Dendritic cell treated with granulocyte-macrophage colony-stimulating factor and Interleukin-4, amounts not matched to agents 40 ng/mL and 50 ng/mL, for 4 days (primary cell): Measurements from ENCODE around the gene TTC5.
"Not testable (repeated sequence)": the region's sequence is repeated elsewhere in the genome, so short reads cannot be mapped to it uniquely, and the experiment has no call there.

Experiments
- H3K27ac Mint-ChIP-seq: one replicate; pipeline ENCODE4 v1.8.0; 2022; ENCODE audit warnings: mild to moderate bottlenecking, mixed read lengths
- H3K27me3 Mint-ChIP-seq: one replicate; pipeline ENCODE4 v1.8.0; 2022; ENCODE audit warnings: mild to moderate bottlenecking, mixed read lengths
- H3K36me3 Mint-ChIP-seq: one replicate; pipeline ENCODE4 v1.8.0; 2022; ENCODE audit warnings: low read depth, mixed read lengths
- H3K4me1 Mint-ChIP-seq: one replicate; pipeline ENCODE4 v1.8.0; 2022; ENCODE audit warnings: low read depth, mixed read lengths
- H3K4me3 Mint-ChIP-seq: one replicate; pipeline ENCODE4 v1.8.0; 2022; ENCODE audit warnings: mild to moderate bottlenecking, moderate library complexity, mixed read lengths
- H3K9me3 Mint-ChIP-seq: one replicate; pipeline ENCODE4 v1.8.0; 2022; ENCODE audit warnings: mixed read lengths
- intact Hi-C: fragments of 100-400 bp; cut with micrococcal nuclease; formaldehyde crosslinking; loops from one replicate; pipeline ENCODE4 v1.15.0; 2022

The TTC5 gene

GRCh38 chr14:20305265-20306078 lies at the start of gene TTC5:
TTC5 (minus strand) TSS chr14:20305951; CDS start chr14:20305937, 14 bp downstream.
- no peaks in the 10 kb centered on the region for H3K9me3 Mint-ChIP-seq
- intact Hi-C loops, result no loop called here
- peaks cover 27% of the 10 kb centered on the region for H3K4me1 Mint-ChIP-seq
- peak within 1 kb of the TSS; percentile 91 for H3K4me3 Mint-ChIP-seq
- H3K36me3 Mint-ChIP-seq, result peaks cover 28% of the 10 kb centered on the region
- no peaks in the 10 kb centered on the region for H3K27me3 Mint-ChIP-seq
- peak within 1 kb of the TSS; percentile 83 for H3K27ac Mint-ChIP-seq

GRCh38 chr14:20350860-20351259 lies 45.1 kb upstream of the TTC5 start:
- Mint-ChIP-seq H3K27me3 (no peaks in the 10 kb centered on the region), H3K36me3 (peaks cover 90% of the 10 kb centered on the region), H3K27ac (no peak overlapping the region), H3K4me1 (no peaks in the 10 kb centered on the region), H3K4me3 (no peak overlapping the region), H3K9me3 (no peaks in the 10 kb centered on the region)
- intact Hi-C loops, result no loop called here

DNA sequence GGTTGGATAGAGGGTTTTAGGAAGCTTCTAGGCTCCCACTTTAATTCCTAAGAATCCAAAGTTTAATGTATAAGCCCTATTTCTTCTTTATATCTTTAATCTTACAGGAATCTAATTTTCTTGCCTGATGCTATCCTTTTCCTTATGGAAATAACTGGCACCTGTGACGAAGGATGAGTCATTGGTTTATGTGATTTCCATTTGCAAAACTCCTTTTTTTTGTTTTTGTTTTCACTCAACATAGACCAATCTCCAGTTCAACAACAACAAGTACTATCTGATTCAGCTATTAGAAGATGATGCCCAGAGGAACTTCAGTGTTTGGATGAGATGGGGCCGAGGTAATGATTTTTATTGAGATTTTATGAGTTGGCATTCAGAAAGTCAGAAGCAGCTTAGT lies 44.5 kb upstream of the TTC5 start:
- Mint-ChIP-seq H3K9me3 (no peaks in the 10 kb centered on the region), H3K4me1 (no peaks in the 10 kb centered on the region), H3K27ac (no peak overlapping the region), H3K4me3 (no peak overlapping the region), H3K27me3 (no peaks in the 10 kb centered on the region), H3K36me3 (peaks cover 90% of the 10 kb centered on the region)
- intact Hi-C loops, result no loop called here

- intact Hi-C loops, result loop anchor here (10.0 kb wide), 1 partner anchor 67 kb away; the partner anchor contains the start of gene TEP1
- Mint-ChIP-seq H3K36me3 (peaks cover 70% of the 10 kb centered on the region), H3K9me3 (no peaks in the 10 kb centered on the region)
Observed at GRCh38 chr14:20347747-20348146, 42.0 kb upstream of the TTC5 start.

GRCh38 chr14:20346713-20347112 lies 41.0 kb upstream of the TTC5 start:
- Mint-ChIP-seq H3K9me3 (no peaks in the 10 kb centered on the region), H3K36me3 (peaks cover 60% of the 10 kb centered on the region), H3K4me3 (no peak overlapping the region), H3K4me1 (peaks cover 7% of the 10 kb centered on the region), H3K27ac (no peak overlapping the region), H3K27me3 (no peaks in the 10 kb centered on the region)
- intact Hi-C loops, result loop anchor here (10.0 kb wide), 1 partner anchor 68 kb away; the partner anchor contains the start of gene TEP1

More at GRCh38 chr14:20347747-20348146, 42.0 kb upstream of the TTC5 start:
- Mint-ChIP-seq H3K4me1 (peaks cover 7% of the 10 kb centered on the region), H3K27ac (no peak overlapping the region), H3K27me3 (no peaks in the 10 kb centered on the region), H3K4me3 (no peak overlapping the region)

GRCh38 chr14:20345366-20345765 lies 39.6 kb upstream of the TTC5 start:
- Mint-ChIP-seq H3K27ac (no peak overlapping the region), H3K9me3 (no peaks in the 10 kb centered on the region), H3K27me3 (no peaks in the 10 kb centered on the region), H3K4me1 (peaks cover 7% of the 10 kb centered on the region), H3K4me3 (no peak overlapping the region), H3K36me3 (peaks cover 49% of the 10 kb centered on the region)
- intact Hi-C loops, result loop anchor here (10.0 kb wide), 1 partner anchor 69 kb away; the partner anchor contains the start of gene TEP1

- peak overlapping the region; percentile 92 for H3K27ac Mint-ChIP-seq
- no peaks in the 10 kb centered on the region for H3K27me3 Mint-ChIP-seq
- intact Hi-C loops, result loop anchor here (2.0 to 10.0 kb wide), 4 partner anchors 71 to 341 kb away; partner anchors contain the start of genes APEX1, OSGEP, RNASE4 and TEP1
- H3K36me3 Mint-ChIP-seq, result peaks cover 35% of the 10 kb centered on the region
- peak overlapping the region; percentile 82 for H3K4me3 Mint-ChIP-seq
- peaks cover 7% of the 10 kb centered on the region for H3K4me1 Mint-ChIP-seq
- H3K9me3 Mint-ChIP-seq, result no peaks in the 10 kb centered on the region
Observed at GRCh38 chr14:20343862-20344220, 38.1 kb upstream of the TTC5 start.

GRCh38 chr14:20343092-20343861 lies 37.5 kb upstream of the TTC5 start, which contains the start of gene PARP2:
PARP2 (plus strand) TSS chr14:20343635; CDS start chr14:20343642, 7 bp downstream.
- intact Hi-C loops, result loop anchor here (2.0 to 10.0 kb wide), 4 partner anchors 72 to 342 kb away; partner anchors contain the start of genes APEX1, OSGEP, RNASE4 and TEP1
- no peaks in the 10 kb centered on the region for H3K9me3 Mint-ChIP-seq
- H3K27ac Mint-ChIP-seq, result peak within 1 kb of the TSS; percentile 92
- peak within 1 kb of the TSS; percentile 82 for H3K4me3 Mint-ChIP-seq
- peaks cover 30% of the 10 kb centered on the region for H3K36me3 Mint-ChIP-seq
- H3K27me3 Mint-ChIP-seq, result no peaks in the 10 kb centered on the region
- H3K4me1 Mint-ChIP-seq, result peaks cover 7% of the 10 kb centered on the region

DNA sequence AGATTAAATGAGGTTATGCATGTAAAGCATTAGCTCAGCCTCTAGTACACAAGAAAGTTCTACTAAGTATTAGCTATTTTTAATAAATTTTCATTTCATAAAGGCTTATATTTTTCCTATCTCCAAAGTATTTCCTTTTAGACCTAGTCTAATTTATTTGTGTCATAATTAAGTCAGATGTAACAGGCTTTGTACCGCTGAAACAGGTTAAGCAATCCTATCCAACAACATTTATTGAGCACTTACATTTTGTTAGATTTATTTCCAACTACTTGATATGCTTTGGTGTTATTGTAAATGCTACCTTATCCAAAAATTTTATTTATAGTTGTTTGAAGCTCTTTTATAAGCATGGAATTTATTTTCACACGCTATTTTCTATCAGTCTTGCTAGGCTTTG lies 35.9 kb upstream of the TTC5 start:
- Mint-ChIP-seq H3K9me3 (no peaks in the 10 kb centered on the region), H3K36me3 (peaks cover 16% of the 10 kb centered on the region), H3K4me1 (peaks cover 7% of the 10 kb centered on the region), H3K27ac (peak overlapping the region; percentile 92), H3K27me3 (peaks cover 5% of the 10 kb centered on the region), H3K4me3 (no peak overlapping the region)
- intact Hi-C loops, result loop anchor here (2.0 to 10.0 kb wide), 4 partner anchors 73 to 343 kb away; partner anchors contain the start of genes APEX1, OSGEP, RNASE4 and TEP1

- H3K27ac Mint-ChIP-seq, H3K27me3 Mint-ChIP-seq, H3K4me3 Mint-ChIP-seq, H3K9me3 Mint-ChIP-seq, H3K4me1 Mint-ChIP-seq: not testable (repeated sequence)
- peaks cover 12% of the 10 kb centered on the region for H3K36me3 Mint-ChIP-seq
- intact Hi-C loops, result loop anchor here (5.0 to 10.0 kb wide), 2 partner anchors 74 to 271 kb away; partner anchors contain the start of gene TEP1
Observed at GRCh38 chr14:20341032-20341431, 35.3 kb upstream of the TTC5 start.

DNA sequence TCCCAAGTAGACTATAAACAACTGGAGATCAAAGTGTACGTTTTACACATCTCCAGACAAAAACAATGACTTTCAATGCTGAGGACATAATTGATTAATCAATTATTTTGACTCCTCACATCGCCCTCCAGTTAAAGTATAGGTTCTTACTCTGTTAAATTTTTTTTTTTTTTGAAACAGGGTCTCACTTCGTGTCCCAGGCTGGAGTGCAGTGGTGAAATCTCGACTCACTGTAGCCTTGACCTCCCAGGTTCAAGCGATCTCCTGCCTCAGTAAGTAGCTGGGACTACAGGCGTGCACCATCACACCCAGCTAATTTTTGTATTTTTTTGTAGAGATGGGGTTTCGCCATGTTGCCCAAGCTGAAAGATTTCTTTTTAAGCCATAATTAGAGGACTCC lies 28.3 kb upstream of the TTC5 start:
- Mint-ChIP-seq H3K9me3 (no peaks in the 10 kb centered on the region), H3K36me3 (peaks cover 7% of the 10 kb centered on the region), H3K27me3 (peaks cover 5% of the 10 kb centered on the region), H3K4me1 (peaks cover 19% of the 10 kb centered on the region), H3K27ac (no peak overlapping the region), H3K4me3 (no peak overlapping the region)
- intact Hi-C loops, result no loop called here

DNA sequence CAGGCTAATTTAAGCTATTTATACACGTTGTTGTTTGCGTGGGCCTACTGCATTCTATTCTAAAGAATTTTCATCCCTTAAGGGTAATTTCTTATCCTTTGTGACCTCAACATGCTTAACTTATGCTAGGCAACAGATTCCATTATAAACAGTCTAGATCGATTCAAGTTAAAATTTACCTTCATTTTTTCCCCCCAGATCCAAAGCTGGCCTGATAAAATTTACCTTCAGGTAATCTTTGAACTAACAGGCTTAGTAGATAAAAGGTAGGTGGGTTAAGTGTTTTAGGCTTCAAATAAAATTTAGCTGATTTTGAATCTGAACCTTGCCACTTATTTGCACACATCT lies 27.7 kb upstream of the TTC5 start:
- H3K4me3 Mint-ChIP-seq, result peak overlapping the region; percentile 90
- peak overlapping the region; percentile 83 for H3K27ac Mint-ChIP-seq
- peaks cover 19% of the 10 kb centered on the region for H3K4me1 Mint-ChIP-seq
- no peaks in the 10 kb centered on the region for H3K9me3 Mint-ChIP-seq
- peaks cover 7% of the 10 kb centered on the region for H3K36me3 Mint-ChIP-seq
- intact Hi-C loops, result no loop called here
- H3K27me3 Mint-ChIP-seq, result peaks cover 5% of the 10 kb centered on the region

GRCh38 chr14:20332788-20333493 lies 27.2 kb upstream of the TTC5 start, which contains the start of gene CCNB1IP1:
CCNB1IP1 (minus strand) TSS chr14:20333279; CDS start chr14:20316523, 16,756 bp downstream.
- H3K4me1 Mint-ChIP-seq, result peaks cover 19% of the 10 kb centered on the region
- intact Hi-C loops, result no loop called here
- H3K27ac Mint-ChIP-seq, result peak within 1 kb of the TSS; percentile 83
- no peaks in the 10 kb centered on the region for H3K9me3 Mint-ChIP-seq
- H3K4me3 Mint-ChIP-seq, result peak within 1 kb of the TSS; percentile 90
- peaks cover 7% of the 10 kb centered on the region for H3K36me3 Mint-ChIP-seq
- peaks cover 3% of the 10 kb centered on the region for H3K27me3 Mint-ChIP-seq
